Mesothelial cell of epicardium (in vitro differentiated cells): Measurements from ENCODE around the gene NFIB. TPM values are rescaled to one million over a fixed set of nuclear protein-coding genes. Genes with fewer than 3 reads are reported as not detected.
A peak's percentile ranks its signal among the peaks of the same experiment; 100 is the strongest.

ENCODE experiments used
- DNase-seq, 2 experiments: peaks; one replicate each; pipeline ENCODE4 v3.0.0; 2021; ENCODE audit warnings: low spot score in 2 of 2; ENCODE audit not compliant: unreplicated experiment in 2 of 2
- H3K27ac Mint-ChIP-seq: 2 replicates; pipeline ENCODE4 v1.8.0; 2021; ENCODE audit warnings: mixed read lengths
- H3K27me3 Mint-ChIP-seq: 2 replicates; pipeline ENCODE4 v1.8.0; 2021; ENCODE audit warnings: low read depth, mixed read lengths
- H3K36me3 Mint-ChIP-seq: 2 replicates; pipeline ENCODE4 v1.8.0; 2021; ENCODE audit warnings: mixed read lengths
- H3K4me1 Mint-ChIP-seq: 2 replicates; pipeline ENCODE4 v1.8.0; 2021; ENCODE audit warnings: mixed read lengths
- H3K4me3 Mint-ChIP-seq: 2 replicates; pipeline ENCODE4 v1.8.0; 2021; ENCODE audit warnings: mild to moderate bottlenecking, moderate library complexity, mixed read lengths
- H3K9me3 Mint-ChIP-seq: 2 replicates; pipeline ENCODE4 v1.8.0; 2021; ENCODE audit warnings: mixed read lengths
- CTCF ChIP-seq: fragments of 200-600 bp; sonication (generic); IDR thresholded peaks from one replicate; pipeline ENCODE4 v1.5.0; 2021; ENCODE audit warnings: antibody characterized with exemption; ENCODE audit not compliant: unreplicated experiment
- total RNA-seq: library from RNA; stranded (reverse); gene quantifications from 3 replicates; pipeline ENCODE4 v1.2.1, GENCODE V29; 2021

NFIB gene
- total RNA-seq, 1 donor from 2014 or later: 230 TPM

- H3K27ac Mint-ChIP-seq: peak overlapping the region; percentile 96
- H3K4me3 Mint-ChIP-seq: peak overlapping the region; percentile 71
- H3K9me3 Mint-ChIP-seq: no peaks in the 10 kb centered on the region
- H3K27me3 Mint-ChIP-seq: peaks cover 33% of the 10 kb centered on the region
- TF ChIP-seq CTCF: no peak
- peaks cover 65% of the 10 kb centered on the region for H3K4me1 Mint-ChIP-seq
- peak in 1 of 2 experiments; percentile 61 for DNase-seq
- H3K36me3 Mint-ChIP-seq: no peaks in the 10 kb centered on the region
These were observed 33.6 kb upstream of the NFIB start for GRCh38 chr9:14347406-14348122.

- Mint-ChIP-seq H3K36me3 (no peaks in the 10 kb centered on the region), H3K4me3 (peak overlapping the region; percentile 71), H3K4me1 (peaks cover 60% of the 10 kb centered on the region), H3K9me3 (no peaks in the 10 kb centered on the region), H3K27me3 (peaks cover 33% of the 10 kb centered on the region), H3K27ac (peak overlapping the region; percentile 96)
- peak in 1 of 2 experiments; percentile 50 for DNase-seq
- TF ChIP-seq CTCF: no peak
These were observed 33.0 kb upstream of the NFIB start for GRCh38 chr9:14346811-14347405.

- TF ChIP-seq CTCF: no peak
- Mint-ChIP-seq H3K4me1 (peaks cover 54% of the 10 kb centered on the region), H3K27me3 (peaks cover 32% of the 10 kb centered on the region), H3K36me3 (no peaks in the 10 kb centered on the region), H3K27ac (peak overlapping the region; percentile 96), H3K4me3 (peak overlapping the region; percentile 71), H3K9me3 (no peaks in the 10 kb centered on the region)
- peak in 1 of 2 experiments; percentile 43 for DNase-seq
These were observed 32.4 kb upstream of the NFIB start for GRCh38 chr9:14346231-14346791.

- H3K4me1 Mint-ChIP-seq: peaks cover 47% of the 10 kb centered on the region
- H3K4me3 Mint-ChIP-seq: peak overlapping the region; percentile 71
- peak overlapping the region; percentile 72 for H3K27ac Mint-ChIP-seq
These were observed 31.7 kb upstream of the NFIB start for GRCh38 chr9:14345354-14346230.

More at GRCh38 chr9:14345354-14346230, 31.7 kb upstream of the NFIB start:
- Mint-ChIP-seq H3K9me3 (no peaks in the 10 kb centered on the region), H3K36me3 (no peaks in the 10 kb centered on the region), H3K27me3 (peaks cover 24% of the 10 kb centered on the region)
- no peak for DNase-seq
- TF ChIP-seq CTCF: no peak
